GM18907 (cell line): Measurements from ENCODE around the gene BRD7.

Experiments used
- ATAC-seq: cut with Tn5 transposase; IDR thresholded peaks from one replicate; pipeline ENCODE4 v1.9.1; 2021; ENCODE audit warnings: mild to moderate bottlenecking, moderate library complexity; ENCODE audit not compliant: unreplicated experiment

The BRD7 gene

GRCh38 chr16:50291719-50292565, 76.8 kb downstream of the BRD7 start:
- ATAC-seq, result no peak

- ATAC-seq, result no peak
Observed at GRCh38 chr16:50290856-50291255, 77.9 kb downstream of the BRD7 start.

- no peak for ATAC-seq
Observed at GRCh38 chr16:50289950-50290764, 78.6 kb downstream of the BRD7 start.

- no peak for ATAC-seq
Observed at GRCh38 chr16:50288920-50289319, 79.9 kb downstream of the BRD7 start.

GRCh38 chr16:50288026-50288425, 80.8 kb downstream of the BRD7 start:
- ATAC-seq, result no peak

- no peak for ATAC-seq
Observed at GRCh38 chr16:50286681-50287080, 82.1 kb downstream of the BRD7 start.

- no peak for ATAC-seq
Observed at GRCh38 chr16:50285406-50286003, 83.3 kb downstream of the BRD7 start.

- ATAC-seq, result no peak
Observed at GRCh38 chr16:50284131-50284911, 84.5 kb downstream of the BRD7 start.

GRCh38 chr16:50282955-50283631, 85.7 kb downstream of the BRD7 start:
- no peak for ATAC-seq

- ATAC-seq, result peak; percentile 93
Observed at GRCh38 chr16:50282010-50282538, 86.7 kb downstream of the BRD7 start.

GRCh38 chr16:50281391-50282009, 87.3 kb downstream of the BRD7 start:
- peak; percentile 3 for ATAC-seq

GRCh38 chr16:50280932-50281331, 87.9 kb downstream of the BRD7 start:
- ATAC-seq, result no peak

- ATAC-seq, result no peak
Observed at GRCh38 chr16:50279504-50279865, 89.3 kb downstream of the BRD7 start.

- no peak for ATAC-seq
Observed at GRCh38 chr16:50278251-50278650, 90.5 kb downstream of the BRD7 start.

GRCh38 chr16:50276801-50277555, 91.8 kb downstream of the BRD7 start:
- no peak for ATAC-seq

GRCh38 chr16:50276326-50276640, 92.5 kb downstream of the BRD7 start:
- ATAC-seq, result no peak

GRCh38 chr16:50275428-50276325, 93.1 kb downstream of the BRD7 start:
- no peak for ATAC-seq

GRCh38 chr16:50275098-50275415, 93.7 kb downstream of the BRD7 start:
- ATAC-seq, result no peak
